ENCODE measurements around the gene CD82. TPM values are rescaled to one million over a fixed set of nuclear protein-coding genes. Genes with fewer than 3 reads are reported as not detected.

CD82 gene
- total RNA-seq, 2 experiments from 2014 or later: 243 to 277 TPM

DNA sequence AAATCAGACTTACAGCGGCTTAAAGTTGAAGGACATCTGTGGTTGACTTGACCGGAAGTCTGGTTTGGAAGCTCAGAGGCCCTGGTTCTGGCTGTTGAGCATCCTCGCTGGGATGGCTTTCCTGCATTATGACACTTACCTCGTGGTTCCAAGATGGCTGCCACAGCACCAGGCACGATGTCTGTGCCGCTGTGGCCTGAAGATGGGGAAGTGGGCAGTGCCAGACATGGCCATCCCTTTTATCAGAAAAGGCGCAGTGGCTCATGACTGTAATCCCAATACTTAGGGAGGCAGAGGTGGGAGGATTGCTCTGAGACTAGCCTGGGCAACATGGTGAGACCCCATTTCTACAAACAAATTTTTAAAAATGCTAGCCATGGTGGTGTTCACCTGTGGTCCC, 40.5 kb downstream of the CD82 start:
- DNase-seq: no peak
- H3K27me3 Mint-ChIP-seq: no peaks in the 10 kb centered on the region
- POLR2A ChIA-PET: no interaction called here
- CTCF ChIA-PET: interaction anchor here (0.9 kb wide), 1 partner anchor 11 kb away, joined by 3 read pairs; no protein-coding TSS in a partner anchor
- no peak overlapping the region for H3K4me3 Mint-ChIP-seq
- H3K27ac Mint-ChIP-seq: no peak overlapping the region
- no peaks in the 10 kb centered on the region for H3K9me3 Mint-ChIP-seq
- intact Hi-C loops (cut with micrococcal nuclease): no loop called here
- peaks cover 72% of the 10 kb centered on the region for H3K4me1 Mint-ChIP-seq (ENCODE audit: low read depth)
- peaks cover 56% of the 10 kb centered on the region for H3K36me3 Mint-ChIP-seq

- POLR2A ChIA-PET: interaction anchor here (1.1 kb wide), 1 partner anchor 305 kb away, joined by 3 read pairs; no protein-coding TSS in a partner anchor
- DNase-seq: no peak
- H3K9me3 Mint-ChIP-seq: no peaks in the 10 kb centered on the region
- peak overlapping the region; percentile 71 for H3K27ac Mint-ChIP-seq
- peaks cover 56% of the 10 kb centered on the region for H3K36me3 Mint-ChIP-seq
- no peak overlapping the region for H3K4me3 Mint-ChIP-seq
- peaks cover 72% of the 10 kb centered on the region for H3K4me1 Mint-ChIP-seq (ENCODE audit: low read depth)
- no peaks in the 10 kb centered on the region for H3K27me3 Mint-ChIP-seq
- intact Hi-C loops (cut with micrococcal nuclease): no loop called here
- CTCF ChIA-PET: interaction anchor here (1.4 to 1.6 kb wide), 3 partner anchors 11 to 50 kb away, joined by 3 to 19 read pairs (median 6); no protein-coding TSS in a partner anchor
Measured at GRCh38 chr11:44606472-44606871, 41.0 kb downstream of the CD82 start.

DNA sequence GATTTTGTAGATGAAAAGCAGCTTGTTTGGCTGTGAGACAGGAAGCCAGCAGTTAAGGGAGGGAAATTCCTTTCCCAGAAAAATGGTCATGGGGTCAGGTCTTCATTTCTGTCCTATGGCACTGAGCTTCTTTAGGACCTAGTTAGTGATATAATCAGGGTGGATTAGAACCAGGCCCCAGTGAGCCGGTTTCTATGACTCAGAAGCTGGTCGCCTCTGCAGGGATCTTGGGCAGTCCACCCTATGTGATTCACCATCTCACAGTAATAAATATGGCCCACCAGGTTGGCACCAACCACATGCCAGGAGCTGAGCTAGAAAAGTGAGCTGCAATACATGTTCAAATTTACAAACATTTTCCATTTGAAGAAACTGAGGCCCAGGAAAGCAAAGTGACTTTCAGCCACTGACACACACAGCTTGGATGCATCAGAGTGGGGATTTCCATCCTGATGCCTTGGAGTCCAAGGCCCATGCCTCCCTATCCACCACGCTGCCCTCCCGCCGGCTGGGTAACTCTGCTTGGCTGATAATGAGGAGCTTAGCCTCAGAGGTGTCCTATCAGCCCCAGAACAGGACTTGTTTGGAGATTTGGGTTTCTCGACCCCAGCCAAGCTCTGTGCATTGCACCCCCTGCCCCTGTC, 42.0 kb downstream of the CD82 start:
- intact Hi-C loops (cut with micrococcal nuclease): loop anchor here (1.0 kb wide), 1 partner anchor 38 kb away; no protein-coding TSS in a partner anchor
- Mint-ChIP-seq H3K4me1 (ENCODE audit: low read depth) (peaks cover 74% of the 10 kb centered on the region), H3K27me3 (no peaks in the 10 kb centered on the region), H3K27ac (peak overlapping the region; percentile 71), H3K9me3 (no peaks in the 10 kb centered on the region), H3K4me3 (no peak overlapping the region), H3K36me3 (peaks cover 60% of the 10 kb centered on the region)
- POLR2A ChIA-PET: interaction anchor here (0.8 to 1.1 kb wide), 5 partner anchors 11 to 304 kb away, joined by 3 read pairs; no protein-coding TSS in a partner anchor
- CTCF ChIA-PET: interaction anchor here (0.9 to 1.6 kb wide), 9 partner anchors 10 to 68 kb away, joined by 3 to 19 read pairs (median 4); partner anchors contain the start of gene CD82
- DNase-seq: peak; percentile 55

DNA sequence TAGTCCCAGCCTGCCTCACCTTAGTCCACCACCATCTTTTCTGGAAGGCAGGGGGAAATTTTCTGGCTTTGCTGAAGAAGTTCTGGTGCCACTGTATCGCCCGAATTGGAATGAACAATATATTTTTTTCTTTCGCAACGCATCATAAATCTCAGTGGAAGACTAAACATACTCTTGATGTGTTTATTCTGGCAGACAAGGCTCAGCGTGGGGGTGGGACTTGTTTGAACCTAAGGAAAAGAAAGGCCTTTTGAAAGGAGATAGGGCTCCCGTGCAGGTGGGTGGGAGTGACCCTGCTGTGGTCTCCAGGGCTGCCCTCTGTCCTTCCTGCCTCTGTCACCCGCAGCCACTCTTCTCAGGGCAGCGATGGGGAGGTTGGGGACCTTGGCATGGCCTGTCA, 42.5 kb downstream of the CD82 start:
- Mint-ChIP-seq H3K9me3 (no peaks in the 10 kb centered on the region), H3K4me3 (no peak overlapping the region), H3K36me3 (peaks cover 60% of the 10 kb centered on the region), H3K27me3 (no peaks in the 10 kb centered on the region), H3K4me1 (ENCODE audit: low read depth) (peaks cover 77% of the 10 kb centered on the region), H3K27ac (peak overlapping the region; percentile 71)
- intact Hi-C loops (cut with micrococcal nuclease): loop anchor here (1.0 kb wide), 1 partner anchor 39 kb away; no protein-coding TSS in a partner anchor
- ChIA-PET POLR2A (interaction anchor here (0.8 to 1.1 kb wide), 3 partner anchors 12 to 39 kb away, joined by 3 read pairs; no protein-coding TSS in a partner anchor), CTCF (interaction anchor here (0.9 to 1.6 kb wide), 7 partner anchors 9 to 69 kb away, joined by 3 to 19 read pairs (median 4); partner anchors contain the start of gene CD82)
- no peak for DNase-seq

DNA sequence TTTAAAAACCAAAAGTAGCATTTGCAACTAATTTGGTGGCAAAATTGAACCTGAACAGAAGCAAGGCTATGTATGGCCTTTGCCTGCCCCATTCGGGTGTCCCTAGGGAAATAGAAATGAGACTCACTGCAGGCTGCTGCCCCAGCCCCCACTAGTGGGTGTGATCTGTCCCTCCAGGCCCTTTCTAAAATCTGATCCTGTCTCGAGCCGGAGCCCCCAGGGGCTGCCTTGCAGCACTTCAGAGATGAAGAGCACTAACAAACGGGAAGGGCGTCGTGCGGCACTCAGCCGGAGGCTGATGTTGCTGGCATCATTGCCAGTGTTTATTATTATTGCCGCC, 43.2 kb downstream of the CD82 start:
- Mint-ChIP-seq H3K27ac (peak overlapping the region; percentile 71), H3K4me3 (no peak overlapping the region), H3K4me1 (ENCODE audit: low read depth) (peaks cover 82% of the 10 kb centered on the region), H3K27me3 (no peaks in the 10 kb centered on the region), H3K36me3 (peaks cover 62% of the 10 kb centered on the region), H3K9me3 (no peaks in the 10 kb centered on the region)
- no peak for DNase-seq
- CTCF ChIA-PET: interaction anchor here (16.5 kb wide), 1 partner anchor 49 kb away, joined by 576 read pairs; the partner anchor contains the start of gene CD82
- POLR2A ChIA-PET: interaction anchor here (1.3 kb wide), 1 partner anchor 43 kb away, joined by 3 read pairs; the partner anchor contains the start of gene CD82
- intact Hi-C loops (cut with micrococcal nuclease): no loop called here

- ChIA-PET CTCF (interaction anchor here (16.5 kb wide), 1 partner anchor 50 kb away, joined by 576 read pairs; the partner anchor contains the start of gene CD82), POLR2A (interaction anchor here (1.3 kb wide), 1 partner anchor 44 kb away, joined by 3 read pairs; the partner anchor contains the start of gene CD82)
- intact Hi-C loops (cut with micrococcal nuclease): no loop called here
- DNase-seq: peak; percentile 62
- H3K4me3 Mint-ChIP-seq: no peak overlapping the region
- H3K27ac Mint-ChIP-seq: peak overlapping the region; percentile 81
- H3K4me1 Mint-ChIP-seq (ENCODE audit: low read depth): peaks cover 82% of the 10 kb centered on the region
- peaks cover 58% of the 10 kb centered on the region for H3K36me3 Mint-ChIP-seq
- H3K27me3 Mint-ChIP-seq: no peaks in the 10 kb centered on the region
- no peaks in the 10 kb centered on the region for H3K9me3 Mint-ChIP-seq
Measured at GRCh38 chr11:44608991-44609782, 43.7 kb downstream of the CD82 start.

- Mint-ChIP-seq H3K4me1 (ENCODE audit: low read depth) (peaks cover 86% of the 10 kb centered on the region), H3K36me3 (peaks cover 60% of the 10 kb centered on the region), H3K9me3 (no peaks in the 10 kb centered on the region), H3K27ac (peak overlapping the region; percentile 81), H3K4me3 (no peak overlapping the region), H3K27me3 (no peaks in the 10 kb centered on the region)
- CTCF ChIA-PET: interaction anchor here (0.9 to 16.5 kb wide), 4 partner anchors 10 to 302 kb away, joined by 4 to 576 read pairs (median 11); partner anchors contain the start of gene CD82
- no peak for DNase-seq
- POLR2A ChIA-PET: interaction anchor here (0.9 to 2.5 kb wide), 4 partner anchors 16 to 50 kb away, joined by 3 to 11 read pairs (median 3); partner anchors contain the start of gene CD82
- intact Hi-C loops (cut with micrococcal nuclease): no loop called here
Measured at GRCh38 chr11:44609783-44610155, 44.3 kb downstream of the CD82 start.

- DNase-seq: no peak
- H3K4me3 Mint-ChIP-seq: no peak overlapping the region
- no peaks in the 10 kb centered on the region for H3K27me3 Mint-ChIP-seq
- H3K9me3 Mint-ChIP-seq: no peaks in the 10 kb centered on the region
- POLR2A ChIA-PET: interaction anchor here (0.9 to 3.5 kb wide), 4 partner anchors 17 to 51 kb away, joined by 3 to 14 read pairs (median 7); no protein-coding TSS in a partner anchor
- peak overlapping the region; percentile 81 for H3K27ac Mint-ChIP-seq
- intact Hi-C loops (cut with micrococcal nuclease): no loop called here
- peaks cover 88% of the 10 kb centered on the region for H3K4me1 Mint-ChIP-seq (ENCODE audit: low read depth)
- CTCF ChIA-PET: interaction anchor here (0.9 to 16.5 kb wide), 5 partner anchors 9 to 301 kb away, joined by 4 to 576 read pairs (median 5); partner anchors contain the start of gene CD82
- H3K36me3 Mint-ChIP-seq: peaks cover 59% of the 10 kb centered on the region
Measured at GRCh38 chr11:44610186-44610955, 44.9 kb downstream of the CD82 start.

GRCh38 chr11:44611088-44611487, 45.6 kb downstream of the CD82 start:
- intact Hi-C loops (cut with micrococcal nuclease): loop anchor here (1.0 kb wide), 2 partner anchors 9 to 14 kb away; no protein-coding TSS in a partner anchor
- no peak for DNase-seq
- CTCF ChIA-PET: interaction anchor here (1.2 to 16.5 kb wide), 8 partner anchors 8 to 300 kb away, joined by 3 to 576 read pairs (median 6); partner anchors contain the start of gene CD82
- Mint-ChIP-seq H3K27ac (peak overlapping the region; percentile 64), H3K4me1 (ENCODE audit: low read depth) (peaks cover 86% of the 10 kb centered on the region), H3K4me3 (no peak overlapping the region), H3K27me3 (no peaks in the 10 kb centered on the region), H3K36me3 (peaks cover 59% of the 10 kb centered on the region), H3K9me3 (no peaks in the 10 kb centered on the region)
- POLR2A ChIA-PET: interaction anchor here (1.5 to 3.5 kb wide), 4 partner anchors 10 to 42 kb away, joined by 5 to 14 read pairs (median 10); no protein-coding TSS in a partner anchor

DNA sequence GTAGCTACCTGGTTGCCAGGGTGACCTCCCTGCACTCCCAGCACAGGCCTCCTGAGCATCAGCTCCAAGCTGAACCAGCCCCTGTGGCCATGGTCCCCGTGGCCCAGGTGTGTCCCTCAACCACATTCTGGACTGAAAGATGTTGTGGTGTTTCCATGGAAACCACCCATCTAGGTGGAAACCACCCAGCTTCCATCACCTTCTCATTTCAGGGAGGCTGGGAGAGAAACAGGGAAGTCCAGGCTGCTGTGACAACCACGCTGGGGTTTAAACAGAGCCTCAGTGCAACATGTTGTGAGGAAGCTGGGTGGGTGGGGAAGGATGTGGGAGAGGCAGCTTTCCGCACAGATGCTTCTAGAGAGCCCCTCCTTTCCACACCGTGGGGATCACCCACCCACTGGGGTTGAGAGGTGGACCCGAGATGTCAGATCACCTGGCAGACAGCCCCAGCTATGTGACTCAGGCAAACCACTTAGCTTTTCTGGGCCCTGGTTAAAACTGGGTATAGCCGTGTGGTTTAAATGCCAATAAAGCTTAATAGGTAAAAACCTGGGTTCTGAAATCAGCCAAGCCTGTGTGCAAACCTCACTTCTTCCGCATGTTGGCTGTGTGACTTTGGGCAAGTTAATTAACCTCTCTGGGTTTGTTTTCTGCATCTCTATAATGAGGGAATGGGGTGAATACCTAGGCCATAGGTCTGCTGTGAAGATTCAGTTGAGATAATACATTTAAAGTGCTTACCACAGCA, 46.4 kb downstream of the CD82 start:
- peak; percentile 82 for DNase-seq
- Mint-ChIP-seq H3K27ac (peak overlapping the region; percentile 64), H3K4me1 (ENCODE audit: low read depth) (peaks cover 80% of the 10 kb centered on the region), H3K27me3 (no peaks in the 10 kb centered on the region), H3K36me3 (peaks cover 58% of the 10 kb centered on the region), H3K9me3 (no peaks in the 10 kb centered on the region), H3K4me3 (no peak overlapping the region)
- POLR2A ChIA-PET: interaction anchor here (0.8 to 3.5 kb wide), 8 partner anchors 10 to 49 kb away, joined by 3 to 14 read pairs (median 4); partner anchors contain the start of gene CD82
- CTCF ChIA-PET: interaction anchor here (1.2 to 16.5 kb wide), 10 partner anchors 9 to 299 kb away, joined by 3 to 576 read pairs (median 6); partner anchors contain the start of gene CD82
- intact Hi-C loops (cut with micrococcal nuclease): loop anchor here (1.0 to 2.0 kb wide), 4 partner anchors 10 to 47 kb away; partner anchors contain the start of gene CD82

Data from activated CD4-positive, alpha-beta memory T cell treated with anti-CD3 and anti-CD28 coated beads for 36 hours (primary cell).